ENCODE results near the gene C16orf54. TPM values are rescaled to one million over a fixed set of nuclear protein-coding genes. Genes with fewer than 3 reads are reported as not detected.
"Not testable (repeated sequence)": the region's sequence is repeated elsewhere in the genome, so short reads cannot be mapped to it uniquely, and the experiment has no call there.

C16orf54 gene
- total RNA-seq, 1 donor from 2014 or later: not detected

DNA sequence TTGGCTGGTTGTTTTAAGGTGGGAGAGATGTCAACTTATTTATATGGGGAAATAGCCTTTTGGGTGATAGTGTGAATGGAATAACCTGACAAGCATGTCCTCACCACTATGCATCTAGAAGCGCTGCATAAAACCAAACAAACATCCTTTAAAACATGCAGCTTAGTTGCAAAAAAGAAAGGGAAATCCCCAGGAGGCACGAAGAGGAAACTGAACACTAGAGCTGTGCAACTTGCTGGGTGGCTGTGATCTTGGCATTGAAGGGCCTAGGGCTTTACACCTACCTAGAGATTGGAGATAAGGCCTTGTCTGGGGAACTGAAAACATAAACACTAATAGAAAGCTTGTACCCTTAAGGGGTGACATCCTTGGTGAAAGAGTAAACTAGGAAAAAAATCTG lies 7.3 kb downstream of the C16orf54 start:
- TF ChIP-seq, protein P1, sequence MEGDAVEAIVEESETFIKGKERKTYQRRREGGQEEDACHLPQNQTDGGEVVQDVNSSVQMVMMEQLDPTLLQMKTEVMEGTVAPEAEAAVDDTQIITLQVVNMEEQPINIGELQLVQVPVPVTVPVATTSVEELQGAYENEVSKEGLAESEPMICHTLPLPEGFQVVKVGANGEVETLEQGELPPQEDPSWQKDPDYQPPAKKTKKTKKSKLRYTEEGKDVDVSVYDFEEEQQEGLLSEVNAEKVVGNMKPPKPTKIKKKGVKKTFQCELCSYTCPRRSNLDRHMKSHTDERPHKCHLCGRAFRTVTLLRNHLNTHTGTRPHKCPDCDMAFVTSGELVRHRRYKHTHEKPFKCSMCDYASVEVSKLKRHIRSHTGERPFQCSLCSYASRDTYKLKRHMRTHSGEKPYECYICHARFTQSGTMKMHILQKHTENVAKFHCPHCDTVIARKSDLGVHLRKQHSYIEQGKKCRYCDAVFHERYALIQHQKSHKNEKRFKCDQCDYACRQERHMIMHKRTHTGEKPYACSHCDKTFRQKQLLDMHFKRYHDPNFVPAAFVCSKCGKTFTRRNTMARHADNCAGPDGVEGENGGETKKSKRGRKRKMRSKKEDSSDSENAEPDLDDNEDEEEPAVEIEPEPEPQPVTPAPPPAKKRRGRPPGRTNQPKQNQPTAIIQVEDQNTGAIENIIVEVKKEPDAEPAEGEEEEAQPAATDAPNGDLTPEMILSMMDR (IDR thresholded peaks at IDR 0.05; ENCODE audit: unreplicated experiment): no peak
- Mint-ChIP-seq H3K27ac (ENCODE audit: unreplicated experiment) (no peak overlapping the region), H3K27me3 (ENCODE audit: unreplicated experiment) (no peaks in the 10 kb centered on the region), H3K4me3 (ENCODE audit: unreplicated experiment) (no peak overlapping the region), H3K4me1 (ENCODE audit: unreplicated experiment) (peaks cover 3% of the 10 kb centered on the region), H3K36me3 (ENCODE audit: low read depth, unreplicated experiment) (peaks cover 4% of the 10 kb centered on the region), H3K9me3 (ENCODE audit: unreplicated experiment) (no peaks in the 10 kb centered on the region)
- no peak for DNase-seq (ENCODE audit: low spot score)

DNA sequence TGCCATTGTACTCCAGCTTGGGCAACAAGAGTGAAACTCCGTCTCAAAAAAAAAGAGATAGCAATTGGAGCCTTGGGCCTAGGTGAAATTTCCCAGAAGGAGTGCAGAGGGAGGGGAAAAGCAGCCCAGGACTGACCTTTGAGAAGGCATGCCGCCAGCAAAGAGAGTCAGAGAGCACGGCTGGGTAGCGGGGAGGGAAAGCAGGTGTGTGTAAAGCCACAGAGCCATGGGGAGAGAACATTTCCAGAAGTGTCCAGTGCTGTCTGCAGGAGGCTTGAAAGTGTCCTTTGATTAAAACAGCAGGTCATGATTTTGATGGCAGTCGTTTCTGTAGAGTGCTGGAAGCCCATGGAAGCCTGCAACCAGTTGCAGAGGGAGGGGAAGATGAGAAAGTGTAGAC lies 8.1 kb downstream of the C16orf54 start:
- TF ChIP-seq, protein P1 (IDR thresholded peaks at IDR 0.05; ENCODE audit: unreplicated experiment): no peak
- H3K36me3 Mint-ChIP-seq (ENCODE audit: low read depth, unreplicated experiment): peaks cover 4% of the 10 kb centered on the region
- H3K4me3 Mint-ChIP-seq (ENCODE audit: unreplicated experiment): no peak overlapping the region
- peaks cover 3% of the 10 kb centered on the region for H3K4me1 Mint-ChIP-seq (ENCODE audit: unreplicated experiment)
- DNase-seq (ENCODE audit: low spot score): no peak
- no peak overlapping the region for H3K27ac Mint-ChIP-seq (ENCODE audit: unreplicated experiment)
- no peaks in the 10 kb centered on the region for H3K27me3 Mint-ChIP-seq (ENCODE audit: unreplicated experiment)
- no peaks in the 10 kb centered on the region for H3K9me3 Mint-ChIP-seq (ENCODE audit: unreplicated experiment)

DNA sequence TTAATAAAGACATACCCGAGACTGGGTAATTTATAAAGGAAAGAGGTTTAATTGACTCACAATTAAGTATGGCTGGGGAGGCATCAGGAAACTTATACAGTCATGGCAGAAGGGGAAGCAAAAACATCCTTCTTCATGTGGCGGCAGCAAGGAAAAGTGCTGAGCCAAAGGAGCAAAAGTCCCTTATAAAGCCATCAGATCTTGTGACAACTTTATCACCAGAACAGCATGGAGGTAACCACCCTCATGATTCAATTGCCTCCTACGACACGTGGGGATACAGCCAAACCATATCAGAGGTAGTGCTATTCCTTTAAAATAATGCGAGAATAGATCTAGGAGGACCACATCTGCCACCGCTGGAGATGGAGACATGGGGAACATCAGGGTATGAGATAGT lies 9.0 kb downstream of the C16orf54 start:
- Mint-ChIP-seq H3K27ac (ENCODE audit: unreplicated experiment) (no peak overlapping the region), H3K4me3 (ENCODE audit: unreplicated experiment) (no peak overlapping the region)

DNA sequence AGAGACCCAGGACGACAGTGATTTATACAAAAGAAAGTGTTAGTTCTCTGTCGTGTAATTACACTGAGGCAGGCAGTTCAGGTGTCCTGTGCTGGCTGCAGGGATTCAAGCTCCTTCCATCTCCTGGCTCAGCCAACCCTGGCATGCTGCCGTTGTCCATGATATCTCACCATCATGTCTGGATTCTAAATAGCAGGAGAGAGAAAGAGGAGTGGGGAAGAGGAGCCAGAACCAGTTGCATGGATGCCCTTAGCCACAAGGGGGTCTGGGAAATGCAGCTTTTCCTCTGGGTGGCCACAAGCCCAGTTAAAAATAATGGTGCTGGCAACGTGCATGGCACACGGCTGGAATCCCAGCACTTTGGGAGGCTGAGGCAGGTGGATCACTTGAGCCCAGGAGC lies 9.7 kb downstream of the C16orf54 start:
- no peak for DNase-seq (ENCODE audit: low spot score)
- no peak overlapping the region for H3K4me3 Mint-ChIP-seq (ENCODE audit: unreplicated experiment)
- H3K27ac Mint-ChIP-seq (ENCODE audit: unreplicated experiment): no peak overlapping the region
- peaks cover 8% of the 10 kb centered on the region for H3K36me3 Mint-ChIP-seq (ENCODE audit: low read depth, unreplicated experiment)
- peaks cover 3% of the 10 kb centered on the region for H3K4me1 Mint-ChIP-seq (ENCODE audit: unreplicated experiment)
- TF ChIP-seq, protein P1 (IDR thresholded peaks at IDR 0.05; ENCODE audit: unreplicated experiment): no peak
- H3K9me3 Mint-ChIP-seq (ENCODE audit: unreplicated experiment): no peaks in the 10 kb centered on the region
- H3K27me3 Mint-ChIP-seq (ENCODE audit: unreplicated experiment): no peaks in the 10 kb centered on the region

More for the DNA sequence above, 9.0 kb downstream of the C16orf54 start:
- Mint-ChIP-seq H3K27me3 (ENCODE audit: unreplicated experiment) (no peaks in the 10 kb centered on the region), H3K4me1 (ENCODE audit: unreplicated experiment) (peaks cover 3% of the 10 kb centered on the region), H3K36me3 (ENCODE audit: low read depth, unreplicated experiment) (peaks cover 8% of the 10 kb centered on the region), H3K9me3 (ENCODE audit: unreplicated experiment) (no peaks in the 10 kb centered on the region)
- no peak for DNase-seq (ENCODE audit: low spot score)
- TF ChIP-seq, protein P1 (IDR thresholded peaks at IDR 0.05; ENCODE audit: unreplicated experiment): no peak

DNA sequence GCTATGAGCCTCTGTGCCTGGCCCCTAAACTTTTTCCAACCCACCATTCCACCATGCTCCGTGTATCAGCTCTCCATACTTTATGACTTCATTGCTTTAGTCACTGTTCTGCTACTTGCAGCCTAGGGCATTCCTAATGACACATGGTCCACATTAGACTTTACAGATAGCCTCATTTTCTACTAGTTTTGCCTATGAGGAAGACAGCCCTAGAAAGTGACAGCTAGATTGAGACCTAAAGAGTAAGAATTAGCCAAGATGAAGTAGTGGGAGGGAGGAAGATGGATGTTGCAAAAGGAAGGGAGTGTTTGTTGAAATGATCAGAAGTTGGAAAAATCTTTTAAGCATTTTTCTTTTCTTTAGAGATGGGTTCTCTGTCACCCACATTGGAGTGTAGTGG lies 11.0 kb downstream of the C16orf54 start:
- TF ChIP-seq, protein P1 (IDR thresholded peaks at IDR 0.05; ENCODE audit: unreplicated experiment): no peak

DNA sequence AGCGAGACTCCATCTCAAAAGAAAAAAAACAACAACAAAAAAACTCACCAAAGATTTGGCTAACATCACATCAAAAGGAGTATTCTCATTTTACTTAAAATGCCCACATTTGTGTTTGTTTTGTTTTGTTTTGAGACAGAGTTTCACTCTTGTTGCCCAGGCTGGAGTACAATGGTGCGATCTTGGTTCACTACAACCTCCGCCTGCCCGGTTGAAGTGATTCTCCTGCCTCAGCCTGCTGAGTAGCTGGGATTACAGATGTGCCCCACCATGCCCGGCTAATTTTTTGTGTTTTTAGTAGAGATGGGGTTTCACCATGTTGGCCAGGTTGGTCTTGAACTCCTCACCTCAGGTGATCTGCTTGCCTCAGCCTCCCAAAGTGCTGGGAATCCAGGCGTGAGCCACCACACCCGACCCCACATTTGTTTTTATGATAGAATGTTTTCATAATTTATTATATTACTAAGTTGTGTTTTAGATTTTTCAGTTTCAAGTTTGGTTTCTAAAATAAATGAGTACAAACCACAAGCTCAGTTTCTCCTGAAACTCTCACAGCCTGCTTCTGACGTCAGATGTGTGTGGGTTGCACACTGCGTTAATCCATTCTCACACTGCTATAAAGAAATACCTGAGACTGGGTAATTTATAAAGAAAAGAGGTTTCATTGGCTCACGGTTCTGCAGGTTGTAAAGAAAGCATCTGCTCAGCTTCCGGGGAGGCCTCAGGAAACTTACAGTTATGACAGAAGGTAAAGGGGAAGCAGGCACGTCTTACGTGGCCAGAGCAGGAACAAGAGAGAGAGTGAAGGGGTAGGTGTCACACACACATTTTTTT lies 13.8 kb downstream of the C16orf54 start:
- not testable (repeated sequence) for DNase-seq (ENCODE audit: low spot score); H3K9me3 Mint-ChIP-seq (ENCODE audit: unreplicated experiment); H3K4me1 Mint-ChIP-seq (ENCODE audit: unreplicated experiment); H3K27me3 Mint-ChIP-seq (ENCODE audit: unreplicated experiment); H3K4me3 Mint-ChIP-seq (ENCODE audit: unreplicated experiment); H3K27ac Mint-ChIP-seq (ENCODE audit: unreplicated experiment)
- H3K36me3 Mint-ChIP-seq (ENCODE audit: low read depth, unreplicated experiment): peaks cover 12% of the 10 kb centered on the region

More for the DNA sequence above, 11.0 kb downstream of the C16orf54 start:
- DNase-seq (ENCODE audit: low spot score): no peak
- Mint-ChIP-seq H3K36me3 (ENCODE audit: low read depth, unreplicated experiment) (peaks cover 8% of the 10 kb centered on the region), H3K4me3 (ENCODE audit: unreplicated experiment) (no peak overlapping the region), H3K9me3 (ENCODE audit: unreplicated experiment) (no peaks in the 10 kb centered on the region), H3K4me1 (ENCODE audit: unreplicated experiment) (no peaks in the 10 kb centered on the region), H3K27me3 (ENCODE audit: unreplicated experiment) (no peaks in the 10 kb centered on the region), H3K27ac (ENCODE audit: unreplicated experiment) (no peak overlapping the region)
